GM10266 (cell line): ENCODE results near the gene FBRSL1.

ENCODE experiments used
- DNase-seq: peaks from one replicate; pipeline ENCODE4 v3.0.0; 2012; ENCODE audit errors: extremely low spot score
- TF ChIP-seq, protein P1 (sequence below): IDR thresholded peaks from 2 replicates; pipeline ENCODE4 v1.5.1; 2012; ENCODE audit warnings: mild to moderate bottlenecking, low read depth; ENCODE audit not compliant: control insufficient read depth, insufficient read depth; ENCODE audit errors: missing control alignments

The FBRSL1 gene

DNA sequence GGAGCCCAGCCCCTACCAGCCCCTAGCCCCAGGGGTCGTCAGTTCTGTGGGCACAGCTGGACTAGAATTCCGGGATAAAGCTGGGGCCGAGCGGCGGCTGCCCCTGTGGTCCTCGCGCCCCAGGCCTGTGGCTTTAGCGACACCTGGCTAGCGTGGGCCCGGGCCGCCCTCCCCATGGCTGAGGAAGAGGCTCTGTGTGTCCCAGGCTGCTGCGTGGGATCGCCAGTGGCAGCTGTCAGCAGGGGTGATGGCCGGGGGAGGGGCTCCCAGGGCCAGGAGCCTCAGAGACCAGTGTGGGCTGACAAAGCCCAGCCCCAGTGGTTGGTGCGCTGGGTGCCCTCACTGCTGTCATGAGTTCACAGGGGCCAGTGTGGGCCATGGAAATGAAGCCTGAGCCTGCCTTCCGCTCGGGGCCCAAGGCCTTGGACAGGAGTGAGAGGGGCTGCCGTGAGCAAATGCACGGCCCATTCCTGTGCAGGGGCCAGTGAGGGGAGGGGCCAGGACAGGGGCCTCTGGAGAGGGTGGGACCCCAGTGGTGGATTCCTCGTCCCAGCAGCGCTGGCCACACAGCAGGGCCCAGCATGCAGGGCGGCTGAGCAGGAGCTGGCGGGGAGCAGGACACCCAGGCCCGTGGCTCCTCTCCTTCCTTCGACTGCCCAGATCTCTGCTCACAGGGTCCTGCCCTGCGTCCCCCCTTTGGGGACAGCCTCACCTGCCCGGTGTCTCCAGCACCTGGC is 11.4 kb downstream of the FBRSL1 start:
- DNase-seq = no peak
- TF ChIP-seq, protein P1, sequence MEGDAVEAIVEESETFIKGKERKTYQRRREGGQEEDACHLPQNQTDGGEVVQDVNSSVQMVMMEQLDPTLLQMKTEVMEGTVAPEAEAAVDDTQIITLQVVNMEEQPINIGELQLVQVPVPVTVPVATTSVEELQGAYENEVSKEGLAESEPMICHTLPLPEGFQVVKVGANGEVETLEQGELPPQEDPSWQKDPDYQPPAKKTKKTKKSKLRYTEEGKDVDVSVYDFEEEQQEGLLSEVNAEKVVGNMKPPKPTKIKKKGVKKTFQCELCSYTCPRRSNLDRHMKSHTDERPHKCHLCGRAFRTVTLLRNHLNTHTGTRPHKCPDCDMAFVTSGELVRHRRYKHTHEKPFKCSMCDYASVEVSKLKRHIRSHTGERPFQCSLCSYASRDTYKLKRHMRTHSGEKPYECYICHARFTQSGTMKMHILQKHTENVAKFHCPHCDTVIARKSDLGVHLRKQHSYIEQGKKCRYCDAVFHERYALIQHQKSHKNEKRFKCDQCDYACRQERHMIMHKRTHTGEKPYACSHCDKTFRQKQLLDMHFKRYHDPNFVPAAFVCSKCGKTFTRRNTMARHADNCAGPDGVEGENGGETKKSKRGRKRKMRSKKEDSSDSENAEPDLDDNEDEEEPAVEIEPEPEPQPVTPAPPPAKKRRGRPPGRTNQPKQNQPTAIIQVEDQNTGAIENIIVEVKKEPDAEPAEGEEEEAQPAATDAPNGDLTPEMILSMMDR = no peak

DNA sequence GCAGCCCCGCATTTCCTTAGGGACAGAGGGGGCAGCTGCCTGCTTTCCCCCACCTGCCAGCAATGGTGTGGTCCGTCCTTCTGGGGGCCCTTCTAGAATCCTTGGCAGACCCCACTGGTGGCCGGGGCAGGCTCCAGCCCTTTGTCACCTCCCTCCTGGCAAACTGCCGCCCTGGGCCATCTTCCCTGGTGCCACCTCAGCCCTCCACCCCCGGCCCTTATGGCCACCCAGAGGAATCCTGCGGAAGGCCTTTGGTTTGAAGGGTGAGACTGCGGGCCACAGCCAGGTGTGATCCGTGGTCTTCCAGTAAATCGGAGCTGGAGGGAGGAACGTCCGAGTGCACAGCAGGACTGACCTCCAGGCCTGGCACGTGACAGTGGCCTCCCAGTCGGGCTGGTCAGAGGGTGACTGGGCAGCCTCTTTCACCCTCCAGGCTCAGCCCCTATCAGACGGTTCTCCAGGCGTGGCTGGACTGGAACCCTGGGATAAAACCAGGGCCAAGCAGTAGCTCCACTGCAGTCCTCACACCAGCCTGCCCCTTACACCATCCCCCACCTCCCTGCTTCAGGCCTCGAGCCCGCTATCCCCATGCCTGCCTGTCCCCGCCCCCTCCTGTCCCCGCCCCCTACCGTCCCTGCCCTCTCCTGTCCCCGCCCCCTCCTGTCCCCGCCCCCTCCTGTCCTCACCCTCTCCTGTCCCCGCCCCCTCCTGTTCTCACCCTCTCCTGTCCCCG is 12.4 kb downstream of the FBRSL1 start:
- TF ChIP-seq, protein P1 = no peak

DNA sequence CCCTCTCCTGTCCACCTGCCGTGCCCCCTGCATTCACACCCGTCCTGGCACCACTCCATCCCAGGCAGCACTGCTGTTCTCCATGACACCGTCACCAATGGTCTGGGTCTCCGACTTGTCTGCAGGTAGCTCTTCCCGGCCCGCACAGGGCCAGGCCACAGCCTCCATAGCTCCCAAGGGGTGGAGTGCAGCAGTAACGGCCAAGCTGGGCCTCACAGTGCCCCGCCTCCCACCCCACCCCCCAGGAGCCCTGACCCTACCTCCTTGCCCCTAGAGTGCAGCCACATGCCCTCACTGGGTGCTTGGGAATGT is 12.9 kb downstream of the FBRSL1 start:
- TF ChIP-seq, protein P1 = no peak
- no peak for DNase-seq

More for the DNA sequence above, 12.4 kb downstream of the FBRSL1 start:
- DNase-seq = no peak

DNA sequence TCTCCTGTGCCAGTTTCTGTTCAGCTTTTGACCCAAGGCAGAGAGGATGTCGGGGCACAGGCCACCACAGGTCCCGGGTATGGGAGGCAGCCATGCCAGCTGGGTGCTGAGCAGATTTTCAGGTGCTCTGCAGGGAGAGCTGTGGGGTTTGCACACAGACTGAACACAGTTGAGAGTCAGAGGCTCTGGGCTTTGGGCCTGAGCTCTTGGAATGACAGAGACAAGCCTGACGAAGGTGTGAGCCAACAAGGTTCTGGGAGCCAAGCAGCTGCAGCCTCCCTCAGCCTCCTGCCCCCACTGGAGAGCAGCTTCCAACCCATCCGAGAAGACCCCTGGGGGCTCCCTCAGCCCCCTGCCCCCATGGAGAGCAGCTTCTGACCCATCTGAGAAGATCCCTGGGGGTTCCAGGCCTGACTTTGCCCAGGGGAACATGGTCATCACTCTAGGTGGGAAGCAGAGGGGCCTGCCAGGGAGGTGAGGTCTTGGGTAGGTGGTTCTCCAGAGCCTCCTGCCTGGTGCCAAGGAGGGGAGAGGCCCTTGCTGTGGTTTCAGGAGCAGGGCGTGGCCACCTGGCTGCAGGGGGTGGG is 13.8 kb downstream of the FBRSL1 start:
- no peak for DNase-seq
- TF ChIP-seq, protein P1 = no peak

DNA sequence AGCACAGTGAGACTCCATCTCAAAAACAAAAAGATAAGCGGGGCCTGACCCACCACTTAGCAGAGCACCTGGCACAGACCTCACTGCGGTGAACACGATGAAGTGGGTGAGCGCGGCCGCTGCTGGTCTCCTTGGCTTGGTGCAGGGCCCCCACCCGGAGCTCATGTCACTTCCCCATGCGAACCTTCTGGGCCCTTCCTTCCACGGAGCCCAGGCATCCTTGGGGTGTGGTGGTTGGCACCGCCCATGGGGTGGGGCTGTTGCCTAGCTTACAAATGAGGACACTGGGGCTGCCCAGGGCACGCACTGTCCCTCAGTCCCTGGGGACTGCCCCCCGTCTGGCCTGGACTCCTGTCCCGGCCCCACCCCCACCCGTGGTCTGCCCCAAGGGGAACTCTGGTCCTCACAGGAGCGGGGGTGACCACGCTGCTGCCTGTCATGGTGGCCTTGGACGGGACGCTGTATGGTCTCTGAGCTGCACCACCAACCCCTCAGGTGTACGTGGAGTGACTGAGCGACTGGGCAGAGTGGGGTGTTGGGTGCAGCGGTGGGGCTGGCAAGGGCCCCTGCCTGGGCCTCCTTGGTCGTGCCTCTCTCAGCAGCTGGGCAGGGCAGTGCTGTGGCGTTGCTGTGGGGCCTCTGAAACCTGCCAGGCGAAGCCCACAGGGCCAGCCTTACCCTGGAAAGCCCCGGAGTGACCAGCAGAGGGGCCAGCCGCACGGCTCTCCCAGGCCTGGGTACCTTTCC is 15.3 kb downstream of the FBRSL1 start:
- no peak for DNase-seq
- TF ChIP-seq, protein P1 = no peak

DNA sequence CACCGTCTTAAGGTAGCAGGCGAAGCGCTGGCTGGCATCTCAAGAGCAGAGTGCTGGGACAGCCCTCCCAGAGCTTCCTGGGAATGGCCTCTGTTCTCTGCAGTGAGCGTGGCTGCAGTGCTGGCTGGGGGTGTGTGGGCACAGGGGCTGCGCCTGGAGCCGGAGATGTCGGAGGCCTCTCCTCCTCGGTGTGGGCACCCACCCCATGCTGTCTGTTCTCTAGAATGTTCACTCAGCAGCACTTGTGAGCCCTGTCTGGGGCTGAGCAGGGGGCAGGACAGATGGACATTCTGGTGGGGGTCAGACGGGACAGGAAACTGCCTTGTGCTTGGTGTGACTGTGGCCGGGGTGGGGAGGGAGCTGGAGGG is 15.9 kb downstream of the FBRSL1 start:
- TF ChIP-seq, protein P1 = no peak

More for the DNA sequence above, 15.9 kb downstream of the FBRSL1 start:
- no peak for DNase-seq
